PC-9 (cell line): ENCODE data around the gene CLCN1. TPM values are rescaled to one million over a fixed set of nuclear protein-coding genes. Genes with fewer than 3 reads are reported as not detected.

Source experiments
- BruUV-seq: library from RNA; stranded (reverse); fragments of 400-500 nt; replicated peaks from 2 replicates; lab custom pipeline; 2021; lab: Mats Ljungman, UMichigan
- CTCF ChIA-PET: fragments of 300-600 bp; sonication (Branson Sonifier 250); formaldehyde crosslinking; loops from one replicate; lab custom pipeline; 2022; ENCODE audit warnings: antibody characterized with exemption; lab: Charles Lee
- POLR2A ChIA-PET: fragments of 300-600 bp; sonication (Branson Sonifier 250); formaldehyde crosslinking; loops from one replicate; lab custom pipeline; 2022; ENCODE audit warnings: antibody characterized with exemption; ENCODE audit not compliant: unreplicated experiment; lab: Charles Lee
- DNase-seq, 2 experiments: peaks; one replicate each; pipeline versions ENCODE4 v3.0.0 to v3.0.0-alpha.2; 2015 to 2022; ENCODE audit warnings: mixed read lengths in 1 of 2
- H2AFZ ChIP-seq: fragments of 200-600 bp; sonication (generic); 2 replicates; pipeline ENCODE4 v1.8.1; 2017; ENCODE audit warnings: antibody characterized with exemption
- H3F3A ChIP-seq: fragments of 200-600 bp; sonication (generic); 2 replicates; pipeline ENCODE4 v1.8.1; 2017; ENCODE audit warnings: antibody characterized with exemption, mild to moderate bottlenecking, low read depth; ENCODE audit not compliant: insufficient read depth
- H3K27ac ChIP-seq: fragments of 200-600 bp; sonication (generic); 2 replicates; pipeline ENCODE4 v1.6.1; 2016; ENCODE audit warnings: mixed run types
- H3K27me3 ChIP-seq: fragments of 200-600 bp; sonication (generic); 2 replicates; pipeline ENCODE4 v1.6.1; 2016; ENCODE audit warnings: low read depth, mixed run types; ENCODE audit not compliant: insufficient read depth
- H3K36me3 ChIP-seq: fragments of 200-600 bp; sonication (generic); 2 replicates; pipeline ENCODE4 v1.6.1; 2016; ENCODE audit warnings: low read depth, mixed run types
- H3K4me1 ChIP-seq: fragments of 200-600 bp; sonication (generic); replicated peaks from 2 replicates; pipeline ENCODE4 v1.6.1; 2016; ENCODE audit warnings: mixed run types; ENCODE audit not compliant: insufficient read depth
- H3K4me2 ChIP-seq: fragments of 200-600 bp; sonication (generic); 2 replicates; pipeline ENCODE4 v1.6.1; 2017; ENCODE audit warnings: mixed run types
- H3K4me3 ChIP-seq: fragments of 200-600 bp; sonication (generic); 2 replicates; pipeline ENCODE4 v1.6.1; 2016; ENCODE audit warnings: mixed run types
- H3K79me2 ChIP-seq: fragments of 200-600 bp; sonication (generic); 2 replicates; pipeline ENCODE4 v1.6.1; 2017; ENCODE audit warnings: low read depth, mixed run types
- H3K9me2 ChIP-seq: fragments of 200-600 bp; sonication (generic); 2 replicates; pipeline ENCODE4 v1.8.1; 2017; ENCODE audit warnings: mild to moderate bottlenecking; ENCODE audit not compliant: insufficient read depth
- H3K9me3 ChIP-seq: fragments of 200-600 bp; sonication (generic); 2 replicates; pipeline ENCODE4 v1.8.1; 2016; ENCODE audit warnings: low read depth; ENCODE audit not compliant: insufficient read depth
- H4K20me1 ChIP-seq: fragments of 200-600 bp; sonication (generic); 2 replicates; pipeline ENCODE4 v1.8.1; 2017; ENCODE audit not compliant: insufficient read depth
- CTCF ChIP-seq: fragments of 200-600 bp; sonication (generic); conservative IDR thresholded peaks from 2 replicates; pipeline ENCODE4 v1.6.1; 2017; ENCODE audit warnings: mixed run types, antibody characterized with exemption, mild to moderate bottlenecking, moderate library complexity
- EZH2 ChIP-seq: fragments of 200-600 bp; sonication (generic); IDR thresholded peaks from 2 replicates; pipeline ENCODE4 v1.8.0; 2017; ENCODE audit warnings: antibody characterized with exemption, low read depth
- intact Hi-C: fragments of 100-400 bp; cut with micrococcal nuclease; formaldehyde crosslinking; loops from one replicate; pipeline ENCODE4 v1.10.0; 2022; ENCODE audit not compliant: unreplicated experiment
- total RNA-seq: library from RNA; stranded (reverse); gene quantifications from 2 replicates; pipeline ENCODE4 v1.2.3, GENCODE V29; 2021

The CLCN1 gene
- total RNA-seq, 1 experiment from 2014 or later, result not detected

GRCh38 chr7:143300959-143301935 is 14.7 kb upstream of the CLCN1 start:
- H3K79me2 ChIP-seq, result no peaks in the 10 kb centered on the region
- H3K9me3 ChIP-seq, result no peaks in the 10 kb centered on the region
- peaks cover 72% of the 10 kb centered on the region for H3K36me3 ChIP-seq
- H3K27ac ChIP-seq, result peak overlapping the region; percentile 19; the same call in 1 of the 2 replicates
- no peaks in the 10 kb centered on the region for H3K27me3 ChIP-seq
- no peaks in the 10 kb centered on the region for H3K9me2 ChIP-seq
- CTCF ChIA-PET, result no interaction called here
- BruUV-seq, result no TSS peak
- H3K4me1 ChIP-seq, result no peaks in the 10 kb centered on the region
- intact Hi-C loops, result loop anchor here (1.0 kb wide), 1 partner anchor 61 kb away; no protein-coding TSS in a partner anchor
- no peak overlapping the region for H2AFZ ChIP-seq
- POLR2A ChIA-PET, result interaction anchor here (0.6 to 0.8 kb wide), 3 partner anchors 26 to 435 kb away, joined by 3 to 21 read pairs (median 10); no protein-coding TSS in a partner anchor
- no peak for DNase-seq
- no peak overlapping the region for H3K4me2 ChIP-seq
- no peak overlapping the region for H3K4me3 ChIP-seq
- no peak for TF ChIP-seq CTCF
- TF ChIP-seq EZH2, result no peak
- H4K20me1 ChIP-seq, result 0 out of 2 replicates have a peak, but pooled peaks cover 4% of the 10 kb centered on the region
- peaks cover 40% of the 10 kb centered on the region; the same call in 1 of the 2 replicates for H3F3A ChIP-seq

- intact Hi-C loops, result loop anchor here (2.0 kb wide), 2 partner anchors 77 to 113 kb away; partner anchors contain the start of gene ZYX
These were observed 12.2 kb upstream of the CLCN1 start for GRCh38 chr7:143303733-143304132.

More at GRCh38 chr7:143303733-143304132, 12.2 kb upstream of the CLCN1 start:
- H2AFZ ChIP-seq, result no peak overlapping the region
- H3K9me2 ChIP-seq, result no peaks in the 10 kb centered on the region
- H3K9me3 ChIP-seq, result no peaks in the 10 kb centered on the region
- TF ChIP-seq CTCF (no peak), EZH2 (no peak)
- no TSS peak for BruUV-seq
- ChIA-PET POLR2A (no interaction called here), CTCF (no interaction called here)
- H3K36me3 ChIP-seq, result peaks cover 63% of the 10 kb centered on the region
- no peak for DNase-seq
- H3K79me2 ChIP-seq, result no peaks in the 10 kb centered on the region
- H4K20me1 ChIP-seq, result 0 out of 2 replicates have a peak, but pooled peaks cover 4% of the 10 kb centered on the region
- H3K27ac ChIP-seq, result no peak overlapping the region
- H3F3A ChIP-seq, result peaks cover 51% of the 10 kb centered on the region; the same call in 1 of the 2 replicates
- no peaks in the 10 kb centered on the region for H3K4me1 ChIP-seq
- H3K27me3 ChIP-seq, result no peaks in the 10 kb centered on the region
- no peak overlapping the region for H3K4me3 ChIP-seq
- H3K4me2 ChIP-seq, result no peak overlapping the region
